Urinary bladder (tissue), 4 donors: ENCODE results near the gene NHERF1. TPM values are rescaled to one million over a fixed set of nuclear protein-coding genes. Genes with fewer than 3 reads are reported as not detected.

Experiments used
- DNase-seq: peaks from one replicate; pipeline ENCODE4 v3.0.0-alpha.2; 2015; ENCODE audit errors: extremely low spot score
- H3K27ac ChIP-seq: one replicate; pipeline ENCODE4 v1.5.1; 2013; ENCODE audit warnings: low read depth, mild to moderate bottlenecking, moderate library complexity
- H3K36me3 ChIP-seq: one replicate; pipeline ENCODE4 v1.6.1; 2013; ENCODE audit warnings: mild to moderate bottlenecking, moderate library complexity; ENCODE audit not compliant: insufficient read depth
- H3K4me1 ChIP-seq: one replicate; pipeline ENCODE4 v1.6.1; 2013; ENCODE audit warnings: mild to moderate bottlenecking, moderate library complexity; ENCODE audit not compliant: insufficient read depth
- H3K4me3 ChIP-seq: one replicate; pipeline ENCODE4 v1.5.1; 2013; ENCODE audit warnings: low read depth, low read length
- WGBS: extraction: QIAGEN DNeasy Blood & Tissue Kit; methylation state at CpG from one replicate; pipeline ENCODE4 v1.1.7; 2013; 5-methylcytosine and 5-hydroxymethylcytosine counted together
- polyA plus RNA-seq: library from polyadenylated mRNA; stranded (reverse); fragments of 200-250 nt; gene quantifications from one replicate; pipeline ENCODE4 v1.2.3, GENCODE V29; 2013
- total RNA-seq: library from RNA; depleted of rRNA; stranded (reverse); fragments of >200 nt; gene quantifications from one replicate; pipeline ENCODE4 v1.2.3, GENCODE V29; 2014
- donor health status: healthy with polysubstance abuse.
- donor health status: healthy.

NHERF1 gene
- total and polyA plus RNA-seq, 2 donors = 8.5 to 16.7 TPM

DNA sequence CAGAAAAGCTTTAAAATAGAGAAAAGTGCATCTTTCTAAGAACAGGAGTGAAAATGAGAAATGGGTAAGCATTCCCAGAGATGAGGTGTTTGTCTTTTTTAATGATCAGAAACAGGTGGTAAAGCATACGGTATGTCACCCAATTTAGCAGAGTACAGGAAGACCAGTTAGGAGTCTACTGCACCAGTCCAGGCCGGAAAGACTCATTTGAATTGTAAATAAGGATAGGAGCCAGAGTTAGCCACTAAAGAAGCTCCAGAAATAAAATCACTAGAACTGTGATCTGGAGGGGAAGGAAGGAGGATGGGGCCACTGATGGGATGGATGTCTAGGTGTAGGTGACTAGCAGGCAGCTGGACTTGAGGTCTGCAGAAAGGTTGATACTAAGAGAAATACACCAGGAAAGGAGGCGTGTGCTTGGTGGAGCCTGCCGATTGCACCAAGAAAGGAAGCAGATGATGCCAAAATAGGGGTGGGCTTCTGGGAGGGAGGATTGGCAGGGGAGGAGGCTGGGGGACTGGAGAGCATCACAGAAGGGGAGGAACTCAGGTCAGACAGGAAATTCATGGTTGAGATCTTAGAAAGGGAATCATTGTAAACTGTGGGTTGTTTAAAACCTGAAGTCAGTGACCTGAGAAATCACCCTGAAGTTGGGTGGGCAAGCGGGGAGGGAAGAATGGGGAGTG is 35.8 kb downstream of the NHERF1 start:
- H3K27ac ChIP-seq = no peak overlapping the region
- no peaks in the 10 kb centered on the region for H3K4me1 ChIP-seq
- H3K36me3 ChIP-seq = no peaks in the 10 kb centered on the region
- DNase-seq = no peak
- WGBS = 84% methylated on average over 5 of the region's 5 CpGs
- H3K4me3 ChIP-seq = no peak overlapping the region

DNA sequence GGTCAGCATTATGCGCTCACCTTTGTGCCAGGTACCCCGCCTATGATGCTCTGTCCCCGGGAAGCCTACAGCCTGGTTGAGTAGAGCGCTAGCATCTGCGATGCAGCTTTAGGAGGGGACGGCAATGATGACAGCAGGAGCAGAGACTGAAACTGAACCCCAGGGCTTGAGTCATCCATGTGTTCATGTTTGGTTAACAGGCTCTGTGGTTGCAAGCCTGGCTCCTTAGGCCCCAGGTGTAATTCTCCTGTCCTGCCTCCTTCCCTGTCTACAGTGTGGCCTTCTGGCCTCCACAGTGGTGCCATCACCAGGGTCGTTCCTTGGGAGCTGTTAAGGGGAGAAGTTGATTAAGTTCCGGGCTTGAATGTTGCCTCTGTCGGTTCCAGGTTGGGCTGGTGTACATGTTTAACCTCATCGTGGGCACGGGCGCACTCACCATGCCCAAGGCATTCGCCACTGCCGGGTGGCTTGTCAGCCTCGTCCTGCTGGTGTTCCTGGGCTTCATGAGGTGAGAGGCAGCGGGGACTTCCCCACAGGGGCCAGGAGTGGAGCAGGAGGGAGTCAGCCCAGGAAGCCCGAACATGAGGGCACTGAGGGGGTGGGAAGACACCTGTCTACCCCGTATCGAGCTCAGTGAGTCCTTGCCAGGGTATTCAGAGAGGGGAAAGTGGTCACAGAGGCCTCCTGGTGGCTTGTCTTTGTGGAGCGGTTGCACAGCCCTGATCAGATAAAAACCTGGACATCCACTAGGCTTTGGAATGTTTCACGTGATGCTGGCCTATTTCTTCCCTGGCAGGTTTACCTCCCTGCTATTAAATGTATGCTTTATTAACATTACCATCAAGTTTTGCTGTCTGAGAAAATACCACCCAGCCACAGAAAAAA is 36.9 kb downstream of the NHERF1 start:
- Histone ChIP-seq H3K4me1 (no peaks in the 10 kb centered on the region), H3K27ac (no peak overlapping the region), H3K36me3 (no peaks in the 10 kb centered on the region), H3K4me3 (no peak overlapping the region)
- DNase-seq = no peak
- 85% methylated on average over 21 of the region's 21 CpGs for WGBS

- H3K27ac ChIP-seq = no peak overlapping the region
- 84% methylated on average over 9 of the region's 9 CpGs for WGBS
- no peaks in the 10 kb centered on the region for H3K4me1 ChIP-seq
- no peaks in the 10 kb centered on the region for H3K36me3 ChIP-seq
- no peak for DNase-seq
- no peak overlapping the region for H3K4me3 ChIP-seq
Measured at GRCh38 chr17:74785981-74786360, 37.5 kb downstream of the NHERF1 start.

- 81% methylated on average over 16 of the region's 16 CpGs for WGBS
- Histone ChIP-seq H3K4me1 (no peaks in the 10 kb centered on the region), H3K36me3 (no peaks in the 10 kb centered on the region), H3K4me3 (no peak overlapping the region), H3K27ac (no peak overlapping the region)
- DNase-seq = no peak
Measured at GRCh38 chr17:74786431-74787055, 38.1 kb downstream of the NHERF1 start.

DNA sequence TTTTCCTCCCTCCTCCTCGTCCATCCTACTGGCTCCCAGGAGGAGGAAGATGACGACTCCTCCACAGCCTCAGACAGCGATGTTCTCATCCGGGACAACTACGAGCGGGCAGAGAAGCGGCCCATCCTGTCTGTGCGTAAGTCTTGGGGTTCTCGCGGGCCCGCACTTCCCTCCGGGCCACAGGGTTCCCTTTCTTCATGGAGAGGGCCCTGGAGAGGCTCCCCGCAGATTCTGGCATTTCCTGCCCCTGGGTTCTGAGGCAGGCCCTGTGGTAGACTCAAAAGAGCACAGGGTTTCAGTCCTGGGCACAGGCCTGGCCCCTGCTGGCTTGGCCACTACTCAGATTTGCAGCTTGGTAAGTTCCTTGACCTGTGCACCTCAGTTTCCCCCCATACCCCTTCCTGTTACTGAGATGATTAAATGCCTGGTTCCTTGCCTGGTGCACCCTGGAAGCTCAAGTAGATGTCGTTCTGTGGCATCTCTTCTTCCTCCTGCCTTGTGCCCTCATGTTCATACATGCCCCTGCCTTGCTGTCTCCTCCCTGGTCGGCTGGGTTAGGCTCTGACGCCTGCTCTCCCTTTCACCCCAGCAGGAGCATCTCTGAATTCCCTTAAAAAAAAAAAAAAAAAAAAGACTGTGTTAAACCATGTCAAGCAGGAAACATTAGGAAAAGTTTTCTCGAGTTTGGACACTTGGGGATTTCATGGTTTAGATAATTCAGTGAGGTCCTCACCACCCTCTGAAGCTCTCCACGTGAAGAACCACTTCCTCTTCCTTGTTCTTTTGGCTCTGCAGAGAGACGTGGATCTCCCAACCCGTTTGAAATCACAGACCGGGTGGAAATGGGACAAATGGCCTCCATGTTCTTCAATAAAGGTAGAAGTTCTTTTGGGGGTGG is 42.0 kb downstream of the NHERF1 start:
- Histone ChIP-seq H3K27ac (no peak overlapping the region), H3K4me3 (no peak overlapping the region), H3K4me1 (no peaks in the 10 kb centered on the region), H3K36me3 (peaks cover under 1% of the 10 kb centered on the region)
- 84% methylated on average over 21 of the region's 21 CpGs for WGBS
- DNase-seq = no peak

GRCh38 chr17:74792586-74793105 is 44.2 kb downstream of the NHERF1 start:
- H3K27ac ChIP-seq = no peak overlapping the region
- H3K36me3 ChIP-seq = peaks cover 4% of the 10 kb centered on the region
- no peak for DNase-seq
- 97% methylated on average over 12 of the region's 12 CpGs for WGBS
- H3K4me3 ChIP-seq = no peak overlapping the region
- H3K4me1 ChIP-seq = no peaks in the 10 kb centered on the region

DNA sequence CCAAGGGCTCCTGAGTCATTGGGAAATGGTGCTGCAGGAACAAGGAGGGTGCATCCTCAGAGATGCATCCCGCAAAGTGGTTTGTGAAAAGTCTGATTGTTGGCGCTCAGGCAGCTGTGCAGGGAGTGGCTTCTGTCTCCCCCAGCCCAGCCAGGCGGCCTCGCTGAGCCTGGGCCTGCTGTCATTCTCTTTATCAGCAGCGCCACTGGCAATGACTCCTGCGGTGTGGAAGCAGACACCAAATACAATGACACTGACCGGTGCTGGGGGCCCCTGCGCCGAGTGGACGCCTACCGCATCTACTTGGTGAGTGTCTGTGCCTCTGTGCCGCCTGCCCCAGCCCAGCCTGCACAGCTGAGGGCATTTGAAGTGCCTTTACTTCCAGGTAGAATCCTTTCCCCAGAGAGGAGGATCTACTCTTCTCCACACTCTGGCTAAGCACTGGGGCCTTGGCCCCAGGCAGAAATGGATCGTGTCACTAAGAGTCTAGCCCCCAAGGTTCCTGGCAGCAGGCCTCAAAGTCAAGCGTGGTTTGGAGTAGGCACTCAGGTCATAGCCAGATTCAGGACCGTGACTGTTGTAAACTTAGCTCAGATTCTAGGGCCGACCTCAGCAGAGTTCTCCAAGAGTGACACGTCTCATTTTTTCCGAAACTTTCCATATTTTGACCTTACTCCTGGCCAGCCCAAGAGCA is 47.0 kb downstream of the NHERF1 start:
- Histone ChIP-seq H3K27ac (no peak overlapping the region), H3K4me3 (no peak overlapping the region), H3K36me3 (peaks cover 4% of the 10 kb centered on the region), H3K4me1 (no peaks in the 10 kb centered on the region)
- WGBS = 91% methylated on average over 18 of the region's 18 CpGs
- DNase-seq = no peak

- Histone ChIP-seq H3K36me3 (peaks cover 4% of the 10 kb centered on the region), H3K4me1 (no peaks in the 10 kb centered on the region), H3K4me3 (no peak overlapping the region), H3K27ac (no peak overlapping the region)
- no peak for DNase-seq
- WGBS = 86% methylated on average over 4 of the region's 4 CpGs
Measured at GRCh38 chr17:74796211-74796610, 47.8 kb downstream of the NHERF1 start.

GRCh38 chr17:74796866-74797265 is 48.4 kb downstream of the NHERF1 start:
- Histone ChIP-seq H3K36me3 (peaks cover 4% of the 10 kb centered on the region), H3K4me3 (no peak overlapping the region), H3K27ac (no peak overlapping the region), H3K4me1 (no peaks in the 10 kb centered on the region)
- no peak for DNase-seq
- WGBS = 91% methylated on average over 6 of the region's 6 CpGs

- Histone ChIP-seq H3K4me3 (no peak overlapping the region), H3K27ac (no peak overlapping the region), H3K4me1 (no peaks in the 10 kb centered on the region), H3K36me3 (peaks cover 4% of the 10 kb centered on the region)
- no peak for DNase-seq
- WGBS = 91% methylated on average over 4 of the region's 4 CpGs
Measured at GRCh38 chr17:74797824-74798223, 49.4 kb downstream of the NHERF1 start.

- 77% methylated on average over 8 of the region's 8 CpGs for WGBS
- H3K36me3 ChIP-seq = peaks cover 4% of the 10 kb centered on the region
- no peak overlapping the region for H3K27ac ChIP-seq
- DNase-seq = no peak
- no peaks in the 10 kb centered on the region for H3K4me1 ChIP-seq
- no peak overlapping the region for H3K4me3 ChIP-seq
Measured at GRCh38 chr17:74798239-74798707, 49.8 kb downstream of the NHERF1 start.

DNA sequence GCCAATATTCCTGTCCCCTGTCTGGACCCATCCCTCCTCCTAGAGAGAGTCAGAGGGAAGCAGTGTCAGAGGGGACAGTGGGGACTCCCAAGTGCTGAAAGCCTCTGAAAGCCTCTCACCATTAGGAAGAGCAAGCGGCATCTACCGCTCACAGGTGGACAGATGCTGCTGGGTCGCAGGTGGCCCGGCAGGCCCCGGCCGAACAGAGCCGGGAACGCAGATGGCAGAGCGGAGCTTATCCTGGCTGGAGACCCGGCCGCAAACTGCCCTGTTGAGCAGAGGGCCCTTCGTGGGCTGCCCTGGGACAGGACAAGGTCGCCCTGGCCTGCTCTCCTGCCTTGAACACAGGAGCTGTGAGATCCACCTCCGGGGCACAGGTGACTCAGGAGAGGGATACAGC is 50.7 kb downstream of the NHERF1 start:
- H3K4me3 ChIP-seq = no peak overlapping the region
- H3K36me3 ChIP-seq = peaks cover 4% of the 10 kb centered on the region
- H3K27ac ChIP-seq = no peak overlapping the region
- no peaks in the 10 kb centered on the region for H3K4me1 ChIP-seq
- no peak for DNase-seq
- 97% methylated on average over 14 of the region's 14 CpGs for WGBS
